Breast epithelium (tissue), 3 donors: Measurements from ENCODE around the gene ARFGAP1.

ENCODE experiments used
- CTCF ChIP-seq, 3 donors: fragments of 450-650 bp; IDR thresholded peaks; one replicate each; pipeline ENCODE4 v1.5.1; 2016 to 2017; ENCODE audit warnings: antibody characterized with exemption in 3 of 3, mild to moderate bottlenecking in 3 of 3, moderate library complexity in 3 of 3
- POLR2AphosphoS5 ChIP-seq, 3 donors: sonication (generic); formaldehyde crosslinking; IDR thresholded peaks; one replicate each; pipeline ENCODE4 v1.6.1; 2017; ENCODE audit warnings: antibody characterized with exemption in 3 of 3

DNA sequence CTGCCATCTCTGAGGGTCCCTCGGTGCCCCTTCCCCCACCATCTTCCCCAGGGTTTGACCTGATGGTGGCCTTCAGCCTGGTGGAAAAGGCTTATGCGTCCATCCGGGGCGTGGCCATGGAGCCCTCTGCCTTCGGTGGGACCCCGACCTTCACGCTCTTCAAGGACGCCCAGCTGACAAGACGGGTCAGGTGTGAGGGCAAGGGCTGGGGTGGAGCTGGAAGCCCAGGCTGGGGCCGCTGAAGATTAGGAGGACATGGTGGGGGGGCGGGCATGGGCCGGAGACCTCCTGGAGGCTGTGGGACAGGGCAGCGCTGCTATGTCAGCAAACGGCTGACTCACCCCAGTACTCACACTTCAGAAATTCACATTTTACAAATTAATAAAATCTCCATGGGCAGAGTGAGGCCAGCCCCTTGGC, 43.9 kb downstream of the ARFGAP1 start:
- no peak for TF ChIP-seq CTCF (IDR thresholded peaks at IDR 0.05)
- TF ChIP-seq POLR2AphosphoS5 (IDR thresholded peaks at IDR 0.05): no peak
